AG08396 (cell line): Measurements from ENCODE around the gene DDX28.
"Not testable (repeated sequence)": the region's sequence is repeated elsewhere in the genome, so short reads cannot be mapped to it uniquely, and the experiment has no call there.

Source experiments
- DNase-seq: peaks from one replicate; pipeline ENCODE4 v3.0.0; 2012; ENCODE audit warnings: low spot score, mixed read lengths

The DDX28 gene

DNA sequence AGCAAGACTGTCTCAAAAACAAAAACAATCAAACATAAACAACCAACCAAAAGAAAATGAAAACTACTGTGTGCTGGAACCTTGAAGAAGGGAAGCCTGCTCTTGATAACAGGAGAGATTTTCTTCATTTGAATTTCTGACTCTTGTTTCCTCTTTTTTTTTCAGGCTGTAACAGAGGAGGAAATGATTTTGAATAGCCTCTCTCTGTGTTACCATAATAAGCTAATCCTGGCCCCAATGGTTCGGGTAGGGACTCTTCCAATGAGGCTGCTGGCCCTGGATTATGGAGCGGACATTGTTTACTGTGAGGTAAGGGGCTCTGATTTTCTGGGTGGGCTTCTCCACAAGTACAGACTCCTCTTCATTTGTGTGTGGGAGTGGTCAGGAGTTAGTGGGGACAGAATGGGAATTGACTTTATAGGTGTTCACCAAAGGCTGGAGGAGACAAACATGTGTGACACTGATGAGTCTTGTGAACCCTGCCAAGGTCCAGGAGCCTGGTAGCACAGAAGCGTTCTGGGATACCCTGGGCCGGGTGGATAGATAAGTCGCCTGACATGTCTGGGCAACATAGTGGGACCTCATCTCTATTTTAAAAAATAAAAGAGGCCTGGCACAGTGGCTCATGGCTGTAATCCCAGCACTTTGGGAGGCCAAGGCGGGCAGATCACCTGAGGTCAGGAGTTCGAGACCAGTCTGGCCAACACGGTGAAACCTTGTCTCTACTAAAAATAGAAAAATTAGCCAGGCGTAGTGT is 15.0 kb upstream of the DDX28 start:
- no peak for DNase-seq

DNA sequence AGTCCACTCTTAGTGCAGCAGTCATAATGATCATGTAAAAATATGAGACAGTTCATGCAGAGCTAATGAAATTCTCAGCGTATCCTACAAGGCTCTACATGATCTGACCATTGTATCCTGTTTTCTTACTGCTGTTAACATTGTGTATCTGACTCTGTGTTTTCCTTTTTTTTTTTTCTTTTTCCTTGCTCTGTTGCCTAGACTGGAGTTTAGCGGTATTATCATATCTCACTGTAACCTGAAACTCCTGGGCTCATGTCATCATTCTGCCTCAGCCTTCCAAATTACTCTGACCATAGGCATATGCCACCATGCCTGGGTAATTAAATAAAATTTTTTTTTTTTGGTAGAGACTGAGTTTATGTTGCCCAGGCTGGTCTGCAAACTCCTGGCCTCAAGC is 12.2 kb upstream of the DDX28 start:
- DNase-seq, result no peak

GRCh38 chr16:68033101-68033500 is 10.1 kb upstream of the DDX28 start:
- DNase-seq, result no peak

GRCh38 chr16:68031951-68032350 is 8.9 kb upstream of the DDX28 start:
- DNase-seq, result no peak

- not testable (repeated sequence) for DNase-seq
Measured at GRCh38 chr16:68030108-68030507, 7.1 kb upstream of the DDX28 start.

- no peak for DNase-seq
Measured at GRCh38 chr16:68028996-68029395, 6.0 kb upstream of the DDX28 start.

DNA sequence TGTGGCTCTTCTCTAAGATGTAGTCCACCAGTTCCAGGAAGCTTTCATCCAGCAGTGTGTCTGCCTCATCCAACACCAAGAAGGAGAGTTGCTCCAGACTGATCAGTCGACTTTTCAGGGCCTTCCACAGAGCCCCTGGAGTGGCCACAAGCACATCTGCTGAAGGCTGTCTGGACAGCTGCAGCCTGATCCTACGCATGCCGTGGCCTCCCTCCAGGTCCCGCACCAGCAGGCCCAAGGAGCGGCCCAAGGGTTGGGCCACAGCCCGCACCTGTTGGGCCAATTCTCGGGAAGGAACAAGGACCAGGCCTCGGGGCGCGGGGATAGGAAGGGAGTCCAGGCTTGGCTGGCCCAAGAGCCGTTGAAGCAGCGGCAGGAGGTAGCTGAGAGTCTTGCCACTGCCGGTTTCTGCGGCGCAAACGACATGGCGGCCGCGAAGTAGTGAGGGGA is 729 bp downstream of the DDX28 start:
- DNase-seq, result no peak

DNA sequence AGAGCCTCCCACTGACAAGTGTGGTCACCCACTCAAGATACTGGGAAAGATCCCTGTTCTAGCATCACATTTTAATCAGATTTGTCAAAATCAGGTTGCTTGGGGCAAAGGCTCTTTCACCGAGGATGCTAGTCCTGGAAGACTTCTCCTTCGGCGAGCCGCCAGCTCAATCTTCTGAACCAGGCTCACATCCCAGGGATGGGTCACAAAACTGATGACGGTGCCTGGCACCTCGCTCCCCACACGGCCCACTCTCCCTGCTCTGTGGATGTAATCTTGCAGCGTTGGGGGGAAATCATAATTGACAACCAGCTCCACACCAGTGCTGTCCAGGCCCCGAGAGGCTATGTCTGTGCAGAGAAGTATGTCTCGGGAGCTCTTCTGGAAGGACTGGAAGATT is 1.5 kb downstream of the DDX28 start:
- no peak for DNase-seq

GRCh38 chr16:68019167-68019680 is 3.8 kb downstream of the DDX28 start:
- no peak for DNase-seq

DNA sequence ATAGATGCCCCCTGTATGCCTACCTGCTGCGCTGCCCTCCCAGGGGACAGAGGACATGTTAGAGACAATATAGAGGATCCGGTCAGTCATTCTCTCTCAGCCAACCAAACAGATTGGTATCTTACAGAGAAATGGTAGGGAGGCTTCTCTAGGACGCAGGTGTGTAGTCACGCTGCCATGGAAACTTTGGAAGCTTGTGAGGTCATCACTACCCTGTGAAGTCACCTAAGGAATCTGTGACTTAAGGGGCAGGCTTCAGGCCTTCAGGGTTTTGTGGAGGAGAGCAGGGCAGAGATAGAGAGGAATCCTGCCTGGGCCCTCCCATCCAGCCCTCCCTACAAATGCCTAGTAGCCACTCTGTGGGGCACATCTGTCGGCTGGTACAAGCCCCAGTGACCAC is 7.4 kb downstream of the DDX28 start, which contains the start of gene DPEP2NB:
Gene DPEP2NB, minus strand, starts transcription at position 231 of the 400 bp plus-strand sequence. Its CDS starts 141 bp downstream, at position 90.
- DNase-seq, result no peak

DNA sequence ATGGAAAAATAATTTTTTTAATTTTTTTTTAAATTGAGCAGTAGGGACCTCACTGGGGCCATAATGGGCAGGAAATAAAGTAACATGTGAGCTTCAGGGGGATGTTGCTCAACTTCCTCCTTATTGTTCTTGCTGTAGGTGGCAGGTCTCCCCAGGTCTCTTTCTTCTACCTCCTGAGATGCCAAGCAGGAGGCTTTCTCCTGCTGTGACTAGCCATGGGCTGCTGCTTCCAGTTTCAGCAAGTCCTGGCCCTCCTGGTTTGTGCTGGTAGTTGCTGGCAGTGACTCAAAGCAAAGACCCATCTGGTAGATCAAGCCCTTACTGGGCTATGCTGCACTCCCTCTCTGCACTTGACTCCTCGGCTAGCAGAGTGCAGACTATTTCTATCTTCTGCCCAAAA is 9.6 kb downstream of the DDX28 start:
- DNase-seq, result no peak

DNA sequence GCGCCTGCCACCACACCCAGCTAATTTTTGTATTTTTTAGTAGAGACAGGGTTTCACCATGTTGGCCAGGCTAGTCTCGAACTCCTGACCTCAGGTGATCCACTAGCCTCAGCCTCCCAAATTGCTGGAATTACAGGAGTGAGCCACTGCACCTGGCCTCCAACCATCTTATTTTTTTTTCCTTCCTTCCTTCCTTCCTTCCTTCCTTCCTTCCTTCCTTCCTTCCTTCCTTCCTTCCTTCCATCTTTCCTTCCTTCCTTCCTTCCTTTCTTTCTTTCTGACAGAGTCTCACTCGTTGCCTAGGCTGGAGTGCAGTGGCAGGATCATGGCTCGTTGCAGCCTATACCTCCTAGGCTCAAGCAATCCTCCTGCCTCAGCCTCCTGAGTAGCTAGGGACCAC is 13.2 kb downstream of the DDX28 start:
- not testable (repeated sequence) for DNase-seq

DNA sequence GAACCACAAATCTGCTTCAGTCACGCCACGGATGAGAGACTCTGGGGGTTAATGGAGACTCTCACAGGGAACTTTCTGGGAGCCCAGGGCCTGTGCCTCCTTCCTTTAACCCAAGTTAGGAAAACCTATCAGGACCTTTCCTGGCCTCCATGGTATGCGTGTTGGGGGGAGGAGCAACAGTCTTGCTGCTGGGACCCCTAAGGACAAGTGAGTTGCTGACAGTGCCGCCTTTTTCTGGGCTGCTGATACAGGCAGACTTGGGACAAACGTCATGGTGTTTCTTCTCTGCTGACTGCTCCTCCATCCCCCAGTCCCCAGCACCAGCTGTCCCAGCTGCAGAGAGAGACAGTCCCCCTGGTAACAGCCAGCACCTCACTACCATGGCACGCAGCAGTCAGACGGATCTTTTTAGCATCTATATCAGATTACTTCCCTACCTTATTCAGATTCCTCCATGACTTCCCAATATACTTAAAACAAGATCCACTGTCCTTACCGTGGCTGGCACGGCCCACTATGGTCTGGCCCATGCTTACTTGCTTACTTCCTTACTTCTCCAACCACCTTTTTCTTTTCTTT is 13.8 kb downstream of the DDX28 start:
- peak; percentile 6 for DNase-seq

DNA sequence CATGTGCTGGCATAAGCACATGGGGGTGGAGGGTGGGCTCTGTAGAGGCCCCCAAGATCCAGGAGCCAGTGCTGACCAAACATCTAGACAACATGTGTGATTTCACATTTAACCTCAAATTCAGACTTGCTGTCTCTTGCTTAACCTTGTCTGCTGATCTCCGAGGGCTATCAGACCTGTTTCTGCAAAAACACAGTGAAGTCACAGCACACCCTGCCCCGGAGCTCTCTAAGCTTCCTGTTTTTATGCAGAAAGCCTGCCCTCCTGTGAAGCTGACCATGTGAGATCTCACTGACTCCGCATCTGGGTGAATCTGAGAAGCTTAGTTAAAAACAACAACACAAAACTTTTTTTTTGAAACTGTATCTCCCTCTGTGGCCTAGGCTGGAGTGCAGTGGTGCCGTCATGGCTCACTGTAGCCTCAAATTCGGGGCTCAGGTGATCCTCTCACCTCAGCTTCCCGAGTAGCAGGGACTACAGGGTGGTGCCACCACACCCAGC is 17.2 kb downstream of the DDX28 start:
- DNase-seq, result no peak

DNA sequence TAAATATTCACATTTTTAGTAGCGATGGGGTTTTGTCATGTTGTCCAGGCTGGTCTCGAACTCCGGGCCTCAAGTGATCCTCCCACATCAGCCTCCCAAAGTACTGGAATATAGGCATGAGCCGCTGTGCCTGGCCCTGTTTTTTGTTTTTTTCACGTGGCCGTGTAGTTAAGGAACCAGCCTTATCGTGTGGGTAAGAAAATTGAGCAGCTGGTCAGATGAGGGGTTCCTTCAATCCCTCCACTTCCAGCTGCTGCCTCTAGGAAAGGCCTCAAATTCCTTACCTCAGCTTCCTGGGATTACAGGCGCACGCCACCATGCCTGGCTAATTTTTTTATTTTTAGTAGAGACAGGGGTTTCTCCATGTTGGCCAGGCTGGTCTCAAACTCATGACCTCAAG is 17.8 kb downstream of the DDX28 start:
- DNase-seq, result no peak

DNA sequence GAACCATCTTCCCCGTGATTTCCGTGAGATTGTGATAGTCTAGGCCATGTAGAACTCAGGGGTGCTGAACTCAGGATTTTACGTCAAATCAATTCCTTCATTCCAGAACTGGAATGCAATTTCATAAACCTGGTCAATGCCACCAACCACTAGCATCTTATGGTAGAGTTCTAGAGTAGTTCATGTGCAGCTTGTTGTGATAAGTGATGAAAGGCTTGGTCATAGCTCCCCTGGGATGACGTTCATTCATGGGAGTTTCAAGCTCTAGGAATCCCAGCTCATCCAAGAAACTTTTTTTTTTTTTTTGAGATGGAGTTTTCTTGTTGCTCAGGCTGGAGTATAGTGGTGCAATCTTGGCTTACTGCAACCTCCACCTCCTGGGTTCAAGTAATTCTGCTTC is 20.0 kb downstream of the DDX28 start:
- peak; percentile 21 for DNase-seq

GRCh38 chr16:68000450-68000849 is 22.6 kb downstream of the DDX28 start:
- peak; percentile 6 for DNase-seq

DNA sequence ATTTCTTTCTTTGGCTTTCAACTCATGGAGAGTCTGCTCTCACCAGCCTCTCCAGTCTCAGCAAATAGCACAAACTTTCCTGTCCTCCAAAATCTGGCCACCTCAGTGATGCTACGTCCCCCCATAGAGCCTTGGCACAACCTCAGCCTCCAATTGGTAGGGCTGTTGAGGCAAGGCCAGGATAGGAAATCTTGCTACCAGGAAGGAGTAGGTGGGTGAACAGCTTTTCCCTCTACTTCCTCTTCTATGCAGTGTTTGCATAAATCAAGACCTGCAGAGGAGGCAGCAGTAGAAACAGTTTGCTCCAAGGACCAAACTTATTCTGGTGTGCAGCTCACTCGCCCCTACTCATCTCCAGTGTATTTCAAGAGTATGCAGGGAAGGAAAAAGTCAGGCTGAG is 23.0 kb downstream of the DDX28 start:
- no peak for DNase-seq

- DNase-seq, result not testable (repeated sequence)
Measured at GRCh38 chr16:67998779-67999688, 24.0 kb downstream of the DDX28 start, which contains the start of gene DPEP2. DPEP2 (minus strand) TSS chr16:67999484; CDS start chr16:67993212, 6,272 bp downstream.

GRCh38 chr16:67998231-67998778 is 24.7 kb downstream of the DDX28 start:
- DNase-seq, result not testable (repeated sequence)

GRCh38 chr16:67996666-67997065 is 26.4 kb downstream of the DDX28 start:
- no peak for DNase-seq

DNA sequence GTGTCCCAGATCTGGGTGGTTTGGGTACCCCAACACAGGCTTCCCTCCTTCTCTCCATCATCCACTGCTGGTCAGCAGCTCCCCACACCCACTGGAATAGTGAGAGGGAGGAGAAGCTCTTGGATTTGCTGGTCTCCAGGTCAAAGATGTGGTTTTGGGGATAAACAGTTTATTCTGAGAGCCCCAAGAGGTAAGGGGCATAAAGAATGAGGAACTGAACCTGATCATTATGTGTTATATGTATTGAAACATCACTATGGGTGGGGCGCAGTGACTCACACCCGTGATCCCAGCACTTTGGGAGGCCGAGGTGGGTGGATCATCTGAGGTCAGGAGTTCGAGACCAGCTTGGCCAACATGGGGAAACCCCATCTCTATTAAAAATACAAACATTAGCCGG is 27.6 kb downstream of the DDX28 start:
- DNase-seq, result peak; percentile 7
